GM18511 (cell line): ENCODE measurements around the gene DAGLB.
A peak's percentile ranks its signal among the peaks of the same experiment; 100 is the strongest.
"Not testable (repeated sequence)": the region's sequence is repeated elsewhere in the genome, so short reads cannot be mapped to it uniquely, and the experiment has no call there.

ENCODE experiments used
- ATAC-seq: cut with Tn5 transposase; IDR thresholded peaks from one replicate; pipeline ENCODE4 v1.9.1; 2021; ENCODE audit warnings: mild to moderate bottlenecking, moderate library complexity; ENCODE audit not compliant: unreplicated experiment

DAGLB gene

DNA sequence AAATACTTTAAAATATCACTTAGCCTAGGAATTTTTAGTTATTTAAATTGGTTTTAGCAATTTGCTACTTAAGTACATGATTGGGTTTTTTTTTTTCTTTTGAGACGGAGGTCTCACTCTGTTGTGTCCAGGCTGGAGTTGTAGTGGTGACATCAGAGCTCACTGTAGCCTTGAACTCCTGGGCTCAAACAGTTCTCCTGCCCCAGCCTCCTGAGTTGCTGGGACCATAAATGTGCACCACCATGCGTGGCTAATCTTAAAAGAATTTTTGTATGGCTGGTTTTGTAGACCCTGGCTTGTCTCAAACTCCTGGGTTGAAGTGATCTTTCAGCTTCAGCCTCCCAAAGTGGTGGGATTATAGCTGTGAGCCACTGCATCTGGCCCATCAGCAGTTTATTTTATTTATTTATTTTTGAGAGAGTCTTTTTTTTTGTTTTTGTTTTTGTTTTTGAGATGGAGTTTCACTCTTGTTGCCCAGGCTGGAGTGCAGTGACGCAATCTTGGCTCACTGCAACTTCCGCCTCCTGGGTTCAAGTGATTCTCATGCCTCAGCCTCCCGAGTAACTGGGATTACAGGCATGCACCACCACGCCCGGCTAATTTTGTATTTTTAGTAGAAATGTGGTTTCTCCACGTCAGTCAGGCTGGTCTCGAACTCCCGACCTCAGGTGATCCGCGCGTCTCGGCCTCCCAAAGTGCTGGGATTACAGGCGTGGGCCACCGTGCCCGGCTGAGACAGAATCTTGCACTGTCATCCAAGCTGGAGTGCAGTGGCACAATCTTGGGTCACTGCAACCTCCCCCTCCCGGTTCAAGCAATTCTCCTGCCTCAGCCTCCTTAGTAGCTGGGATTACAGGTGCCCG, 47.3 kb downstream of the DAGLB start:
- ATAC-seq = not testable (repeated sequence)

DNA sequence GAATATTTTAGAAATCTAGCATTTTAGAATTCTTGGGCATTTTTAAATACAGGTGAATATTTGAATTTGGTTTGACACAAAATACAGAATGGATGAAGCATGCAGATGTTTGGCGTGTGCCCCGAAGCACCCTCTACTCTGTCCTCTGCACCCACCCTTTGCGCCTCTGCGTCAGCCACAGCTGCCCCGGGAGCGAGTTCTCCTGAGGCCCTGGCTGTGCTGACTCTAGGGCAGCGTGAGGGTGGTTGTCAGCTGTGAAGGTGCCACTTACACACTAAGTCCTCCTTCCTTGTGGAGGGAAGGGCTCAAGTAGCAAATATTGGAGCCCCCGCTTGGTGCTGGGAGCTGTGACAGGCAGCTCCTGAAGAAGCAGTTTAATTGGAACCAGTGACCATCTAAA, 48.4 kb downstream of the DAGLB start:
- ATAC-seq = no peak

DNA sequence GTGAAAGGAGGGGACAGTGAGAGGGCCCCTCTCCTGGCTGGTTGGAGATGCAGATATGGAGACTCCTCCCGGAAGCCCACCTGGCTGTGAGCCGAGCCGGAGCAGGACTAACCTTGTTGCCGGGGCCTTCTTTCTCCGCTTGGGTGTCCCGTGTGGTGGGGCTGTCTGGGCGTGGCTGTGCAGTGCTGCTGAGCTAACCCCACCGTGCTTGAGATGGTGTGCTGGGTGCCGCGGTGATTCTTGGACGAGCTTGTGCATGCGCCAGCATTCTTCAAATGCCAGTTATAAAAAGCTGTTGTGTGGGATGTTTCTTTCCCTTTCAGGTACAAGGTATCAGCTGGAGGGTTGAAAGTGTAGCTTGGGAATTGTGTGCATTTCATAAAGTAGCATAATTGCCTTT, 48.8 kb downstream of the DAGLB start:
- ATAC-seq = no peak

DNA sequence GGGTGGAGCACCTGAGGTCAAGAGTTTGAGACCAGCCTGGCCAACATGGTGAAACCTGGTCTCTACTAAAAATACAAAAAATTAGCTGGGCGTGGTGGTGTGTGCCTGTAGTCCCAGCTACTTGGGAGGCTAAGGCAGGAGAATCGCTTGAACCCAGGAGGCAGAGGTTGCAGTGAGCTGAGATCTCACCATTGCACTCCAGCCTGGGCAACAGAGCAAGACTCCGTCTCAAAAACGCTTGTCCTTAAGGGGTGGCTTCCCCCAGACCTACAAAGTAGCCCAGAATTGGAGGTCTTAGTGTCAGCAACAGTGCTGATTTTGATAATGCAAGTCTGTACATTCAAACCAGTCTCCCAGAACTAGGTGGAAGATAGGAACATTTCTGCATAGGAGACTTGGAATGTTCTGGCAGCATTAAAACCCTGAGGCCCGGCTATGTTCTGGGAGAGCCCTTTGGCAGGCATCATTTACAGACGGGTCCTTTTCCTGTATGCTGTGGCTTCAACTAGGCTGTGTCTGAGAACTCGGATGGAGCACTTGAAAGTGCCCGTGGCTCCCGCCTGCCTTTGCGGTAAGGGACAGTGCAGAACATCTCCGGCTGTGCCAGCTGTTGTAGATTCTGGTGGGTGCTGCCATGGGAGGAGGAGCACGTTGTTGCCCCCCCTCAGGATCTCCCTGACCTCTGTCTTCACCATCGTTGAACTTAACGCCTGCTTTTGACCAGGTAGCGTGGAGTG, 49.8 kb downstream of the DAGLB start:
- not testable (repeated sequence) for ATAC-seq

DNA sequence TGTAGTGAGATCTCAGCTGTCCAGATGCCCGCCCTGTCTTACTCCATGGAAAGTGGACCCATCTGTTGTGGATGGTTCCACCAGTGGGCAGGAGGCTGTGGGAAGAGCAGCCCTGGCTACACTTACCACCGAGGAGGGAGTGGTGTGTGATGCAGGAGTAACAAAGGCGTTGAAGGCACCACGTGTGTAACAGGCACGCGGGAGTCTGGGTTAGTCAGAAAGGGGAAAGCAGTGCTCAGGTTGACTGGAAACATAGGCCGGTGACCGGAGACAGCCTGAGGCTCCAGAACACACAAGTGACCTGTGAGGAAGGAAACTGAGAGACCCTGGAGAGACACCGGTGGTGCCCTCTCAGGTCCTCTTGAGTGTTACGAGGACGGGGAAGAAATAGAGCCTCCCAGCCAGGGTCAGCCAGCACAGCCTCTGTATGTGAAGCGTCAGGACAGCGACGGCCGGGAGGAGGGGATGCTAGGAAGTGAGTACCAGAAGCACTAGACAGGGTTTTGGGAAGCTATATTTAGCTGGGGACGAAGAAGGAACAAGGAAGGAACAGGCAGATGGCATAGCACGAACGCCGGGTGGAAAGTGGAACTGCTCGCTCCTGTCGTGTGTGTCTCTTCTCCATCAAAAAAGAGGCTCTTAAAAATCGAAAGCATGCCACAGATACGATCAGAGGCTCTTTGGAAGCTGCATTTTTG, 51.7 kb downstream of the DAGLB start:
- no peak for ATAC-seq

DNA sequence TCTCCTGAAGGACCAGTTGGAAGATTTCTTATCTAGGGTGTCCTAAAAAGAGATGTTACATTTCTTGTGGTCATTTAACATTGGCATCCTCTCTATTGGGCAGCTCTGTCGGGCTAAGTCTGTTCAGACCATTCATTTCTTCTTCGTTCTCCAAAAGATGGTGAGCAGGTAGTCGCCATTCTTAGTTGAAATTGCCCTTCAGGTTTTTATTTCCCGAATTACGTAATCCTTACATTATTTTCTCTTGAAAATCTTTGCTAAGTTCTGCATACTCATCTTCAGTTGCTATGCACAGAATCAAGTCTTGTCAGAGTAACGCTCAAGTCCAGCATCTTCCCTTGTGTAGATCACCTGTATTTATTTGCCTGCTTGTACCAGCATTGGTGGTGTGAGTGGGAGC, 53.6 kb downstream of the DAGLB start:
- ATAC-seq = no peak

DNA sequence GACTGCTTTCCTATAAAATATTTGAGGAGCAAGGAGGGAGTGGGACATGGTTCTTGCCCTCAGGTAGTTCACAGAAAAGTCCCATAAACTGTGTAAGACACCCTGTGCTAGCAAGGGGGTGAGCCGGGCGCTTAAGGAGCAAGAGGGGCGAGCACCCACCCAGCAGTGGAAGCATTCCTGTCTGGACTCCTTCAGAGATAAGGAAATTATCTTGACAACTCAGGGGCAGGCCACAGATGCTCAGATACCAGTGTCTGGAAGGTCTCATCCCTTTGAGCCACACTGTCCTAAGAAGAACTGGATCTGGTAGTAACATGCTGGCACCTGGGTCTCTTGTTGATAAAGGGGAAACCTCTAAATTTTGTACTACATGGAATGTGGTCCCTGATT, 54.1 kb downstream of the DAGLB start:
- no peak for ATAC-seq

DNA sequence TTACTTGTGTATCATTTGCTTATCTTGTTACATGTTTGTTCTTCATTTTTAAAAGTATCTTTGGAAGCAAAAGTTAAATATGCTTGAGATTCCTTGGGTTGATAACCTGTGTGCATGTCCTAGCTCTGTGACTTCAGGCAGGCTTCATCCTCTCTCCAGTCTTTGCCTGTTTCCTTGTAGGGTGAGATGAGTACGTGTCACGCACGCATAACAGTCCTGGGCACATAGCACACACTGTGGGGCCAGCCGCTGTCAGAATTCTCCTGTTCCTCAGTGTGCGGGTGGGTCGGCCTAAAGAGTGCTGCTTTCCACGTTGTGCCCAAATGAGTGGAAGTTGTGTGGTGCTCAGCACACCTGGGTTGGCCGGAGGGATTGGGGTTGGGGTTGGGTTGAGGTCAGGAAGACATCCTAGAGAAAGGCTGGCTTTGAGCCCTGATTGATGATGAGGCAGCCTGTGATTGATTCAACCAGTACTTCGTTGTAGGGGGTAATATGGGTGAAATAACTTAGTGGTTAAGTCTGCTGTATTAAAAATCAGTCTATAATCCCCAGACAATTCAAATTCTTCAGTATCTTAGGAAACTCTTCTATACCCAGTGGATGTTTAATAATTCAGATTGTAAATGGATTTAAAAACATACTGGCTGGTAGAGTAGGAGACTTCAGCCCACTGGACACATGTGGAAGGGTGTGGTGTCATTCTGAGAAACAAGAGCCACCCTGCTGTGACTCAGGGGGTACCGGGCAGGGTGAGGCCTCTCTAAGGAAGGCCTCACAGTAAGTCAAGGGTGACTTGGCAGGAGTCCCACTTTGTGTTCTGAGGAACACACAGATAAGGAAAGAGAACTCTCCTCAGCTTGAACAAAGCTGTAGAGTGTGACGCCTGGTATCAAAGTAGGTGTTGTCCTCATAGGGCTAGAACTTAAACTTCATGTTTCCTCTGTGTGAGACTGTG, 54.8 kb downstream of the DAGLB start:
- peak; percentile 85 for ATAC-seq

DNA sequence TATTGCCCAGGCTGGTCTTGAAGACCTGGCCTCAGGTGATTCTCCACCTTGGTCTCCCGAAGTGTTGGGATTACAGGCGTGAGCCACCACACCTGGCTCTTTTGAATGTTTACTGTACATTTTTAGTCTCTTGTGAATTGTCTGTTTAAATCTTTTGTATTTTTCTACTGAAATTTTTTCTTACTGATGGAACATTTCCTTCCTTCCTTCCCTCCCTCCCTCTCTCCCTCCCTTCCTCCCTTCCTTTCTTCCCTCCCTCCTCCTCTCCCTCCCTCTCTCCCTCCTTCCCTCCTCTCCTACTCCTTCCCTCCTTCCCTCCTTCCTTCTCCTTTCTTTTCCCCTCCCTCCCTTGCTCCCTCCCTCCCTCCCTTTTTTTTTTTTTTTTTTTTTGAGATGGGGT, 58.0 kb downstream of the DAGLB start:
- no peak for ATAC-seq

DNA sequence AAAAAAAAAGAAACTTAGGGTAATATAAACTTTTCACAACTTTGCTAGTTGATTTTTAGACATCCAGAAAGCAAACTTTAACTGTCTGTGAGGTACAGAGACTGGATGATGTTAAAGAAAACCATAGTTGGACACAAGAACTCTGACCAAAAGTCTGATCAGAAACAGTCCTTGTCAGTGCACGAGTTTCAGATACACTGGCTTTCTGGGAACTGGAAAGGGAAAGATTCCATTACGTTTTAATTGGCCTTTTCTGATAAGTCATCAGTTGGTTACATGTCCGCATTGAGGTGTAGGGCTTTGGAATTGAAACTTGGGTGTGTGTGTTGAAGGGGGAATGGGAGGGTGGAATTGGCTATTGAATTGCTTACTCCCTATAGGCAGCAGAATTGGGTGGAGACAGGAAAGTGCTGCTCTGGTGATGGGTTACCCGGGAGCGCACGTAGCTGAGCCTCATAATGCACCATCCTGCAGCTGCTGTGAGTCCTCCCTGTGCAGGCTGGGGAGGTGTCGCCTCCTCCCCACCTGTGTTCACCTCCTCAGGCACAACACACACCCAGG, 59.9 kb downstream of the DAGLB start:
- ATAC-seq = no peak

DNA sequence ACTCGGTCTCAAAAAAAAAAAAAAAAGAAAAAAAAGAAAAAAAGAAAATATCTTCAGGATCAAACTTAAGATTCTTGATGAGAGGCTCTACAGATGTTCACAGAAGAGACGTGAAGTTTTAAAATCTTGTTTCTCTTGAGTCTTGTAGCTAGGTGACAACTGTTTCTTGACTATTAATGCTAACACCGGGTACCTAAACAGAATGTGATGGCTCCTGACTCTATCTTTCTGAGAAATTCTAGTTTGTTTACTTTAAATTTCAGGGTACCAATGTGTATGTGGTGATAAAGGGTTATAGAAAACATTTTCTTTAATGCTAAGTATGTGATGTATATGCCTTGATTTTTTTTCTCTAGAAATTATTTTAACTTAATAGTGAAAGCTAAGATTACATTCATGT, 61.0 kb downstream of the DAGLB start:
- ATAC-seq = no peak

DNA sequence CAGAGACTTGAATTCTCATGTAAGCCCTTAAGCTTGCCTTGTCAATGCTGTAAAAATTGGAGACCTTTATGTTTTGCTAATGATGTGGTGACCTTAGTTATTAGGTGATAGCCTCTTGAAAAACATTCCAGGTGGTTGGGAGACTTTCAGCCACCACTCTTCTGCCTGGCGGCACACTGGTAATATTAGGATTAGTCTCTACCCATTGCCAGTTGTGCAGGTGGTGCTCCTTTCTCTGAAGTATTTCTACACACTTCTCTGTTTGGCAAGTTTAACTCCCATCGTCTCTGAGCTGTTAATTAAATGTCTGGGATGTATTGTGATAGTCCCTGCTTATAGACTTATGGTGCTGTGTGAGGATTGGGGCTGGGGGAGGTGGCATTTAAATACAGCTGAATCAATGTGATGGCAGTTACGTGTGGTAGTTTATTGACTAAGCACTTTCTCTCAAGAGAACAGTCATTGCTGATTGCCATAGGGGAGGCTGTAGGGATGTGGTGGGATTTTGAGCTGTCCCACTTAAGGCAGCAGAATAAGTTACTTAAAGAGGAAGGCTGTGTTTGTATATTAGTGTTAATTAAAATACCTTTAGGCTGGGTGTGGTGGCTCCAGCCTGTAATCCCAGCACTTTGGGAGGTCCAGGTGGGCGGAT, 61.7 kb downstream of the DAGLB start:
- ATAC-seq = no peak

DNA sequence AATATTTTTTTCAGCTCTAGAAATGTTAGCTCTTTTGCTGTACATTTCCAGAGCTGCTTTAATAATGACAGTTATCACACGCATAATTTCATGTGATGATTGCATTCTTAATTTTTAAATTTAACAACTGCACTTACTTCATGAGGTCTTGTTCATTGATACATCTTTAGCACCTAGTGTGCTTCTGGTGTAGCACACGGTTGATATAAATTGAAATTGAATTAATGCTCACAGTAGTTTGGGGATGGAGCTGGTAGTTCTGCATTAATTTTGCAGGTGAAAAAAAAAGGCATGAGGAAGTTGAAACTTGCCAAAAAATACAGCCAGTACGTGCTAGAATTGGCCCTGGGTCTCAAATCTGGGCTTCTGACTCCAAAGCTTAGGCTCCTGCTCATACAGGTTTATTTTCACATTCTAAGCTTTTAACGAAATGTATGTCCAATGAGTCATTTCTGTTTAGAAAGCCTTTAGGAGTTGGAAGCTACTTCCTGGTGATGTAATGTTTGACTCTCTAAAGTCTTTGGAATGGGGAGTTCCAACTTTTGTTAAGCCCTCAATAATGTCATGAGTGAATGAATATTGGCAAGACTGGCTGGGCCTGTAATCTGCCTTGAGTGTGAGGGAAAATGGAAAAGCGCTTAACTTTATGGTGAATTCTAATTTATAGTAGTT, 62.5 kb downstream of the DAGLB start:
- ATAC-seq = no peak

DNA sequence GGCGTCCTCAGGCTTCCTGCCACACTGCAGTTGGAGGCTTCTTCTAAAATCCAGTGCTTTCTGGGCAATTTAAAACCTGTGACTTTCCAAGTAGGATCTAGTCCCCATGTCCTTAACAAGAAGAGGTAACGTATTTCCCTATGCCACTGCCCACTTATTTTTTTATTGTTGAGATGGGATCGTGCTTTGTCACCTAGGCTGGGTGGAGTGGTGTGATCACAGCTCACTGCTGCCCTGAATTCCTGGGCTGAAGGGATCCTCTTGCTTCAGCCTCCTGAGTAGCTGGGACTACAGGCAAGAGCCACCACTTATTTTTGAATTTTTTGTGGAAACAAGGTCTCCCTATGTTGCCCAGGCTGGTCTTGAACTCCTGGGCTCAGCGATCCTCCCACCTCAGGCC, 63.4 kb downstream of the DAGLB start:
- ATAC-seq = no peak

DNA sequence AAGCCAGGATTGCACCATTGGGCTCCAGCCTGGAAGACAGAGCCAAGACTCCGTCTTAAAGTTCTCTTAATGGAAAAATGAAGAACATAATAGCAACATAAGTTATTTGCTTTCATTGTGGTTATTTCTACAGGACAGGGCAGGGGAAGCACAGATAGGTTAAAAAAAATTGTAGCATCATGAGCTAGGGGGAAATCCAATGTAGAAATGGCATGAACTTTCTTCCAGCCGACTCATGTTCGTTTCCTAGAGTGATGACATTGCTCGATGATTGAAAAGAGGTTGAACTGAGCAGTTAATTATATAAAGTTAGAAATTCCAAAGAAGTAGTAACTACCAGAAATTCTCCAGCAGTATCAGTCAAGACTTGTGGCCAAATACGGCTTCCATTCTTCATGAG, 64.9 kb downstream of the DAGLB start:
- no peak for ATAC-seq

DNA sequence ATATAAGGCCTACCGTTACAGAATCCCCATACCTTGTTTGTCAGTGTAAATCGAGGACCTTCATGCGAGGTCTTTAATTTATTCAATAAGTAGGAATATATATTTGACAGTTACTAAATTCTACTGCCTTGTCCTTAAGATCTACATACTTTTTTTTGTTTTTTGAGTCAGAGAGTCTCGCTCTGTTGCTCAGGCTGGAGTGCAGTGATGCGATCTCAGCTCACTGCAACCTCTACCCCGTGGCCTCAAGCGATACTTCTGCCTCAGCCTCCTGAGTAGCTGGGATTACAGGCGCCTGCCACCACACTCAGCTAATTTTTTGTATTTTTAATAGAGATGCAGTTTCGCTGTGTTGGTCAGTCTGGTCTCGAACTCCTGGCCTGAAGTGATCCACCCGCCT, 65.9 kb downstream of the DAGLB start:
- ATAC-seq = not testable (repeated sequence)

DNA sequence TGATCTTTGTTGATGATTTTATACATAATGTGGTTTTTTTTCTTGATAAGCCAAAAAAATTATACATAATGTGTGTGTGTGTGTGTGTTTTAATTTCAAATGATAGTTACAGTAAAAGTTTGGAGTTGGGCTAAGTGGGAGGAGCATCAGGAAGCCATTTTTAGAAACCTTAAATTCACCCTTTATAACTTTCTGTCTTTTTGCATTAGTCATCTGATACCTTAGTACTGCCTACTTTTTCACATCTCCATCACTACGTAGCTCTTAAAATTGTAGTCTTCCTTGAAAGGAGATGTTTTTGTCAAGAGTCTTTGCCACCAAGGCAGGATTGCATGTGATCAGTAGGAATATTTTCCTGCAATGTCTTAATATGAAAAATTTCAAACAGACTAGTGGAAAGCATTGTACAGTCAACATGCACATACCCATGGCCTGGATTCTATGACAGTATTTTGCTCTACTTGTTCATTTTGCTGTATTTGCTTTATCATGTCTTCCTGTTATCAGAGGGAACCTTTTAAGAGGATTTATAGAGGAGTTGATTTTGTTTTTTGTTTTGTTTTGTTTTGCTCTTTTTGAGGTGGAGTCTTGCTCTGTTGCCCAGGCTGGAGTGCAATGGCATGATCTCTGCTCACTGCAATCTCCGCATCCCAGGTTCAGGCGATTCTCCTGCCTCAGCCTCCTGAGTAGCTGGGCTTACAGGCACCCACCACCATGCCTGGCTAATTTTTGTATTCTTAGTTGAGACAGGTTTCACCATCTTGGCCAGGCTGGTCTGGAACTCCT, 67.3 kb downstream of the DAGLB start:
- no peak for ATAC-seq

DNA sequence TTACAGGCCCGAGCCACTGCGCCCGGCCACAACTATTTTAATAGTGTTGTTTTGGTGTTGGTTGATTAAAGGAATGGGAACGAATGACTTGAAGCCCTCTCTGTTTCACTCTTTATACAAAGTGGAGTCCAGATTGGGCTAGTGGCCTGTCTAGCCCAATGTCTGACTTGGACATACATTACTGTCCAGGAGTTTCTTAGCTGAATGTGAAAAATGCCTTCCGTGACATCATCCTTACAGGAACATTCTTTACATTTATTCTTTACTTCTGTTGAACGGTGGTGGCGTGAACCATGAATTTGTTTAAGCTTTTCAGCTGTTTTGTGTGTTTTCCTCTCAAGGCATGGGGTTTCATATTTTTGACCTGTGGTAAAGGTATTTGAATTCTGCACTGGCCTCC, 67.9 kb downstream of the DAGLB start:
- no peak for ATAC-seq
